Gastrocnemius medialis (tissue), 4 donors: ENCODE measurements around the gene CTU2. TPM values are rescaled to one million over a fixed set of nuclear protein-coding genes. Genes with fewer than 3 reads are reported as not detected.

Experiments
- ATAC-seq, 2 donors: fragments of 150-250 bp; one replicate each; pipeline ENCODE4 v1.9.1; 2016
- DNase-seq, 2 donors: peaks; one replicate each; pipeline ENCODE4 v3.0.0-alpha.2; 2019
- H3K27ac ChIP-seq, 4 donors: fragments of 200-600 bp; sonication (generic); 1 replicate in 1 of 4; 2 replicates in 3 of 4; pipeline ENCODE4 v1.5.1; 2016 to 2018; ENCODE audit warnings: mild to moderate bottlenecking in 2 of 4, moderate library complexity in 1 of 4
- H3K27me3 ChIP-seq, 3 donors: fragments of 200-600 bp; sonication (generic) in 2 of 3; 1 replicate in 1 of 3; 2 replicates in 2 of 3; pipeline versions ENCODE4 v1.5.1 to v1.6.0; 2016 to 2019; ENCODE audit warnings: mild to moderate bottlenecking in 1 of 3, moderate library complexity in 1 of 3
- H3K36me3 ChIP-seq, 2 donors: fragments of 200-600 bp; sonication (generic) in 1 of 2; one replicate each; pipeline ENCODE4 v1.5.1; 2017 to 2018
- H3K4me1 ChIP-seq, 2 donors: fragments of 200-600 bp; sonication (generic) in 1 of 2; one replicate each; pipeline ENCODE4 v1.5.1; 2016 to 2017; ENCODE audit warnings: mild to moderate bottlenecking in 2 of 2
- H3K4me3 ChIP-seq, 4 donors: fragments of 200-600 bp; sonication (generic) in 3 of 4; 1 replicate in 1 of 4; 2 replicates in 3 of 4; pipeline ENCODE4 v1.5.1; 2016 to 2019; ENCODE audit warnings: mild to moderate bottlenecking in 2 of 4
- H3K9me3 ChIP-seq, 3 donors: fragments of 200-600 bp; sonication (generic) in 2 of 3; 1 replicate in 1 of 3; 2 replicates in 2 of 3; pipeline ENCODE4 v1.5.1; 2016 to 2019
- CTCF ChIP-seq, 5 experiments: fragments of 450-650 bp in 3 of 5; fragments of 200-600 bp in 2 of 5; sonication (generic) in 2 of 5; IDR thresholded peaks in 4 of 5; conservative IDR thresholded peaks in 1 of 5; 1 replicate in 4 of 5; 2 replicates in 1 of 5; pipeline ENCODE4 v1.5.1; 2016 to 2019; ENCODE audit warnings: antibody characterized with exemption in 5 of 5, mild to moderate bottlenecking in 3 of 5, moderate library complexity in 3 of 5
- POLR2A ChIP-seq, 2 donors: fragments of 450-650 bp; IDR thresholded peaks; one replicate each; pipeline ENCODE4 v1.6.1; 2017; ENCODE audit warnings: antibody characterized with exemption in 2 of 2, mild to moderate bottlenecking in 2 of 2, moderate library complexity in 2 of 2
- in situ Hi-C, 4 donors: fragments of 200-750 bp; cut with MboI; loops; one replicate each; pipeline versions ENCODE4 v1.15.0 to v1.8.0; 2017; ENCODE audit warnings: low sequenced_read_pairs in 4 of 4
- intact Hi-C: fragments of 100-400 bp; cut with DNase I; formaldehyde crosslinking; loops from one replicate; pipeline ENCODE4 v1.15.1; 2023; ENCODE audit warnings: low total_unique reads
- total RNA-seq, 4 donors: library from RNA; depleted of rRNA; stranded (reverse); fragments of >200 nt; gene quantifications; one replicate each; pipeline versions ENCODE4 v1.1.0 to v1.2.3, GENCODE V29; 2016

CTU2 gene
- total RNA-seq, 4 donors from 2014 or later = 11.1 to 17.7 (median 14.1) TPM

- Histone ChIP-seq H3K4me3 (no peak overlapping the region), H3K27me3 (no peaks in the 10 kb centered on the region), H3K27ac (no peak overlapping the region), H3K4me1 (peaks cover 12 to 18% of the 10 kb centered on the region in 2 donors), H3K36me3 (peaks cover 0 to 20% of the 10 kb centered on the region in 2 donors), H3K9me3 (no peaks in the 10 kb centered on the region)
- TF ChIP-seq POLR2A (IDR thresholded peaks at IDR 0.05) (no peak), CTCF (IDR thresholded peaks at IDR 0.05 in 4 of 5, conservative IDR thresholded peaks at IDR 0.05 in 1 of 5) (no peak)
- intact Hi-C loops (no loop called here), in situ Hi-C loops (no loop called here)
- no peak for DNase-seq
- no peak for ATAC-seq
Observed at GRCh38 chr16:88710556-88710955, 4.3 kb downstream of the CTU2 start.

- intact Hi-C loops = no loop called here
- H3K27ac ChIP-seq = no peak overlapping the region
- H3K4me3 ChIP-seq = no peak overlapping the region
- TF ChIP-seq CTCF (IDR thresholded peaks at IDR 0.05 in 4 of 5, conservative IDR thresholded peaks at IDR 0.05 in 1 of 5) (no peak), POLR2A (IDR thresholded peaks at IDR 0.05) (no peak)
- ATAC-seq = no peak
- peaks cover 11 to 15% of the 10 kb centered on the region in 2 donors for H3K4me1 ChIP-seq
- no peaks in the 10 kb centered on the region for H3K27me3 ChIP-seq
- H3K9me3 ChIP-seq = no peaks in the 10 kb centered on the region
- H3K36me3 ChIP-seq = peaks cover 0 to 33% of the 10 kb centered on the region in 2 donors
- DNase-seq = no peak
- in situ Hi-C loops = no loop called here
Observed at GRCh38 chr16:88711750-88712340, 5.5 kb downstream of the CTU2 start.

GRCh38 chr16:88712362-88712979 is 6.2 kb downstream of the CTU2 start:
- no peak overlapping the region for H3K4me3 ChIP-seq
- TF ChIP-seq POLR2A (IDR thresholded peaks at IDR 0.05) (no peak), CTCF (IDR thresholded peaks at IDR 0.05 in 4 of 5, conservative IDR thresholded peaks at IDR 0.05 in 1 of 5) (no peak)
- intact Hi-C loops = no loop called here
- ATAC-seq = no peak
- no peaks in the 10 kb centered on the region for H3K27me3 ChIP-seq
- no peak for DNase-seq
- in situ Hi-C loops = no loop called here
- no peaks in the 10 kb centered on the region for H3K9me3 ChIP-seq
- H3K27ac ChIP-seq = no peak overlapping the region
- H3K4me1 ChIP-seq = peaks cover 4 to 9% of the 10 kb centered on the region in 2 donors
- peaks cover 0 to 39% of the 10 kb centered on the region in 2 donors for H3K36me3 ChIP-seq

GRCh38 chr16:88713054-88713453 is 6.8 kb downstream of the CTU2 start:
- Histone ChIP-seq H3K36me3 (peaks cover 0 to 45% of the 10 kb centered on the region in 2 donors), H3K27ac (no peak overlapping the region), H3K4me3 (no peak overlapping the region), H3K27me3 (no peaks in the 10 kb centered on the region), H3K9me3 (no peaks in the 10 kb centered on the region), H3K4me1 (peaks cover 0 to 3% of the 10 kb centered on the region in 2 donors)
- TF ChIP-seq POLR2A (IDR thresholded peaks at IDR 0.05) = no peak
- intact Hi-C loops = no loop called here
- in situ Hi-C loops = no loop called here
- no peak for ATAC-seq
- no peak for DNase-seq

GRCh38 chr16:88713568-88714419 is 7.5 kb downstream of the CTU2 start:
- H3K4me3 ChIP-seq = no peak overlapping the region
- H3K27me3 ChIP-seq = no peaks in the 10 kb centered on the region
- no peak for ATAC-seq
- TF ChIP-seq POLR2A (IDR thresholded peaks at IDR 0.05) = no peak
- H3K4me1 ChIP-seq = no peaks in the 10 kb centered on the region
- no peaks in the 10 kb centered on the region for H3K9me3 ChIP-seq
- H3K27ac ChIP-seq = no peak overlapping the region
- intact Hi-C loops = no loop called here
- no peak for DNase-seq
- in situ Hi-C loops = no loop called here
- peaks cover 0 to 45% of the 10 kb centered on the region in 2 donors for H3K36me3 ChIP-seq
